MM.1S (cell line): Measurements from ENCODE around the gene PSMB5.

Source experiments
- CTCF ChIP-seq: fragments of 300-600 bp; sonication (generic); IDR thresholded peaks from 2 replicates; pipeline ENCODE4 v1.5.1; 2016; ENCODE audit warnings: antibody characterized with exemption, low read length, mixed read lengths
- EZH2 ChIP-seq: fragments of 300-600 bp; sonication (generic); optimal IDR thresholded peaks from 2 replicates; pipeline ENCODE3; 2017; ENCODE audit warnings: low read depth, mild to moderate bottlenecking, antibody characterized with exemption, low read length, mixed read lengths
- EZH2phosphoT487 ChIP-seq: fragments of 300-600 bp; sonication (generic); IDR thresholded peaks from 2 replicates; pipeline ENCODE4 v1.6.1; 2018; ENCODE audit warnings: antibody characterized with exemption, low read length

- TF ChIP-seq EZH2 (no peak), CTCF (no peak), EZH2phosphoT487 (no peak)
These were observed 52.7 kb downstream of the PSMB5 start for GRCh38 chr14:22981876-22982476.
